T47D (cell line): ENCODE results near the gene GSPT1.

Source experiments
- DNase-seq, 2 experiments: peaks; one replicate each; pipeline versions ENCODE4 v3.0.0 to v3.0.0-alpha.2; 2011 to 2012; ENCODE audit warnings: low read depth in 1 of 2, low spot score in 1 of 2
- JUND ChIP-seq: IDR thresholded peaks from 2 replicates; pipeline ENCODE4 v1.6.1; 2012; ENCODE audit warnings: low read depth
- in situ Hi-C: cut with HindIII; loops from 2 replicates; pipeline ENCODE4 v1.10.0; 2016; ENCODE audit warnings: low sequenced_read_pairs, low pct_unique_long_range_greater_than_20kb

Gene GSPT1

GRCh38 chr16:11869353-11870228 lies 46.2 kb downstream of the GSPT1 start:
- no peak for DNase-seq
- in situ Hi-C loops = no loop called here
- no peak for TF ChIP-seq JUND

DNA sequence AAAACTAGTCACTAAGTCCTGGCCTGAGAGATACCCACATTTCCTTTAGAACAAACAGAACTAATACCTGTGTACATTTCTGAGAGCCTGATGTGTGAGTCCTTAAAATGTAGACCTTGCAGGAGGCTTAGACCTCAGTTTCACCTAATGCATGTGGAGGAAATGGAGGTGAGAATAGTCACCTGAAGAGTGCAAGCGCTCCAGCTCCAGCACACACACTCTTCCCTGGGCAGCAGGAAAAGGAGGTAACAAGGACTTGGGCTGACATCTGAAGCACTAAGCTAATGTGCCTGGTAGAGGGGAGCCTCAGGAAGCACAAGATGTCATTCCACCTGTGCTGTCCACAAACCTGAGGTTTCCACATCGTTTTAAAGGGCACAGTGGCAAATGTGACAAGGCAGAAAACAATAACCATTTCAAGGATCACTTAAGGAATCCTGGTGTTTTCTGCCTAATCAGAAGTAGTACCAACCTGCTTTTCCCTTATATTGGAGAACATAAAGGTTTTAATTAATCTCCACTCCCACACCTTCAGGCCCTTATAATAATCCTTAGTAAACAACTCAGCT lies 47.3 kb downstream of the GSPT1 start:
- in situ Hi-C loops = no loop called here
- no peak for TF ChIP-seq JUND
- no peak for DNase-seq

GRCh38 chr16:11862489-11862888 lies 53.3 kb downstream of the GSPT1 start:
- no peak for DNase-seq
- in situ Hi-C loops = no loop called here
- TF ChIP-seq JUND = no peak

GRCh38 chr16:11857161-11857560 lies 58.6 kb downstream of the GSPT1 start:
- DNase-seq = no peak
- in situ Hi-C loops = no loop called here
- TF ChIP-seq JUND = no peak

GRCh38 chr16:11852092-11852809 lies 63.5 kb downstream of the GSPT1 start:
- peak in 1 of 2 experiments; percentile 73 for DNase-seq
- no peak for TF ChIP-seq JUND
- in situ Hi-C loops = no loop called here

GRCh38 chr16:11851294-11852091 lies 64.3 kb downstream of the GSPT1 start, which contains the start of gene RSL1D1:
Gene RSL1D1, minus strand, starts transcription at chr16:11851542. Its CDS starts 30 bp downstream, at chr16:11851512.
- TF ChIP-seq JUND = no peak
- in situ Hi-C loops = no loop called here
- DNase-seq = peak; percentile 95 to 96

- DNase-seq = no peak
- TF ChIP-seq JUND = no peak
- in situ Hi-C loops = no loop called here
Observed at GRCh38 chr16:11848842-11849241, 66.9 kb downstream of the GSPT1 start.

- TF ChIP-seq JUND = no peak
- in situ Hi-C loops = no loop called here
- DNase-seq = no peak
Observed at GRCh38 chr16:11844499-11844898, 71.3 kb downstream of the GSPT1 start.

GRCh38 chr16:11843861-11844260 lies 71.9 kb downstream of the GSPT1 start:
- in situ Hi-C loops = no loop called here
- no peak for DNase-seq
- TF ChIP-seq JUND = no peak

GRCh38 chr16:11843206-11843605 lies 72.5 kb downstream of the GSPT1 start:
- in situ Hi-C loops = no loop called here
- no peak for DNase-seq
- no peak for TF ChIP-seq JUND

DNA sequence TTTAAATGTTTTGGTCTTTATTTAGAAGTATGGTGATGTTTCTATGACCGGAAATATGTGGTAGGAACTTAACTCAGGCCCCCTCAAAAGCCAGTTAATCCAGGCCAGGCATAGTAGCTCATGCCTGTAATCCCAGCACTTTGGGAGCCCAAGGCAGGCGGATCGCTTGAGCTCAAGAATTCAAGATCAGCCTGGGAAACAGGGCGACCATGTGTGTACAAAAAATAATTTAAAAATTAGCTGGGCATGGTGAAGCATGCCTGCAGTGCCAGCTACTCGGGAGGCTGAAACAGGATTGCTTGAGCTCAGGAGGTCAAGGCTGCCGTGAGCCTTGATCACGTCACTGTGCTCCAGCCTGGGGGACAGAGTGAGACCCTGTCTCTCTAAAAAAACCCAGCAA lies 74.7 kb downstream of the GSPT1 start:
- in situ Hi-C loops = no loop called here
- no peak for TF ChIP-seq JUND
- DNase-seq = no peak

- no peak for TF ChIP-seq JUND
- in situ Hi-C loops = no loop called here
- DNase-seq = no peak
Observed at GRCh38 chr16:11836650-11837244, 79.0 kb downstream of the GSPT1 start.
